HFF-Myc (cell line): ENCODE measurements around the gene SPAG8.

ENCODE experiments used
- DNase-seq: peaks from one replicate; pipeline ENCODE4 v3.0.0-alpha.2; 2011; ENCODE audit warnings: low read depth; ENCODE audit errors: extremely low read depth
- H3K4me3 ChIP-seq: replicated peaks from 2 replicates; pipeline ENCODE4 v1.5.1; 2011; ENCODE audit warnings: low read depth, mild to moderate bottlenecking, control low read depth, low read length
- CTCF ChIP-seq: IDR thresholded peaks from 2 replicates; pipeline ENCODE4 v1.5.1; 2012; ENCODE audit warnings: mild to moderate bottlenecking, low read depth, low read length, control low read depth; ENCODE audit errors: missing control alignments

The SPAG8 gene

GRCh38 chr9:35778496-35778895 lies 33.6 kb downstream of the SPAG8 start:
- no peak for DNase-seq
- no peak overlapping the region for H3K4me3 ChIP-seq
- TF ChIP-seq CTCF: no peak

- no peak overlapping the region for H3K4me3 ChIP-seq
- TF ChIP-seq CTCF: no peak
- no peak for DNase-seq
These were observed 36.0 kb downstream of the SPAG8 start for GRCh38 chr9:35776018-35776417.

DNA sequence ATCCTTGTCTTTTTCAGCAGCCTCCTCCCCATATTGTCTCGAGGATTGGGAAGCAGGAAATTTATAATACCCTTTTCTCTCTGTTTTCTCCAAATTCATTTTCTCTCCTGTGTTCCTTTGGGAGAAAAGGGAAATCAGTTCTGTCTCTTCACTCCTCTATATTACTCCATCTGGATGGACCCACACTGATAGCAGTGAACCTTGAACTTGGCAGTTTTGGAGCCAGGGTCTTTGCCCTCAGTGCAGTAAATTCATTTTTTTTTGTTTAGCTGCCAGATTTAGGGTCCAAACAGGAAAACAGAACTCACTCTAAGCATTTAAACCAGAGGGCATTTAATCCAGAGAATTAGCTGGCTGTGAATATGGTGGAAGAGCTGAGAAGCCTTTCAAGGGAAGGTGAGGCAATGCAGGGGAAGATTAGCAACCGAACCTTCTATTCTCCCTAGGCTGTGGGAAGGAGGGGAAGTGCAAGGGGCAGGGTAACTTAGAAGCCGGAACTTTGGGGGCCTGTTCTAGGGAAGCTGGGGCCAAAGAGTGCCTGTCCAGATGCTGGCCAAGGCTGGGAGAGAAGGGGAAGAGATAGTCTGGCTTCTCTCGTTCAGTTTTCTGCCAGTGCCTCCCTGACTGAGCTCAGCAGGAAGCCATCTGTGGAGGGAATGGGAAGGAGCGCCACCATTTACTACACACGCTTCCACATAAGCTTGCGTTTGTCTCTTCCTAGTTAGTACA lies 37.0 kb downstream of the SPAG8 start:
- no peak for DNase-seq
- TF ChIP-seq CTCF: no peak
- no peak overlapping the region for H3K4me3 ChIP-seq

GRCh38 chr9:35771943-35772342 lies 40.1 kb downstream of the SPAG8 start:
- no peak overlapping the region for H3K4me3 ChIP-seq
- no peak for DNase-seq
- TF ChIP-seq CTCF: no peak

GRCh38 chr9:35771534-35771933 lies 40.5 kb downstream of the SPAG8 start:
- no peak for TF ChIP-seq CTCF
- H3K4me3 ChIP-seq: no peak overlapping the region
- DNase-seq: no peak

DNA sequence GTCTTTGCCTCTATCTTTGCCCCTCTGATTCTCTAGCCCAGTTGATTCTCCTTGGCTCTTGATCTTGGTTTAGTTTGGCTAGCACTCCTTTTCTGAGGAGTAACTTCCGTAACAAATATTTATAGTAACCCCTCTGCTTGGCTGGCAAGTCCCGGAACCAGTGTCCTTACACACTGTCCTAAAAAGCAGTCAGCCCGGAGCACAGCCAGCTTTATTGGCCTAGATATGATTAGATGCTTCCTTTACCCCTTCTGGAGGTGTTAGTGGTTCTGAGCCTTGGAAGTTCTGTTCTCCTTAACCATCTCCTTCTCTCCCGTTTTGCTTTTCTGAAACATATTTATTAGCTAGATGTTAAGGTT lies 41.0 kb downstream of the SPAG8 start:
- DNase-seq: no peak
- no peak overlapping the region for H3K4me3 ChIP-seq
- no peak for TF ChIP-seq CTCF

DNA sequence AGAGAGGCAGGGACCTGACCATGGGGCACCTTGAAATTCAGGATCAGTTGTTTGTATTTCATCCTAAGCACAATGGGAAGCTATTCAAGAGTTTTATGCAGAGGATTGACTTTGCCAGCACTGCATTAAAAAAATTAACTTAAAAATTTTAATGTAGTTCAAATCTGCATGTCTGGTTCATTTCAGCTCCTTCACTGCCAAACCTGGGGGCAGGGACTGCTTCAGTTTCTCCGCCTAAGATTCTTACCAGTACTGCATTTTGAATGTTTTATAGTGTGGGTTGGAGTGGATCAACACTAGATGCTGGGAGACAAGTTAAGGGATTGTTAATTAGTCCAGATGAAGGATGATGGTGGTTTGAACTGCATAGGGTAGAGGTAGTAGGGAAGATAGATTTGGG lies 42.3 kb downstream of the SPAG8 start:
- TF ChIP-seq CTCF: no peak
- H3K4me3 ChIP-seq: no peak overlapping the region
- no peak for DNase-seq
